ENCODE results near the gene ZNF71. TPM values are rescaled to one million over a fixed set of nuclear protein-coding genes. Genes with fewer than 3 reads are reported as not detected.
"Not testable (repeated sequence)": the region's sequence is repeated elsewhere in the genome, so short reads cannot be mapped to it uniquely, and the experiment has no call there.

ZNF71 gene
- total RNA-seq, 1 donor from 2014 or later = 6.6 TPM

- intact Hi-C loops (cut with DNase I) = no loop called here
- DNase-seq (peak; percentile 58), ATAC-seq (ENCODE audit: poor library complexity) (peak; percentile 30)
These were observed 76.0 kb downstream of the ZNF71 start for GRCh38 chr19:56670961-56671612.

GRCh38 chr19:56671613-56671994 lies 76.5 kb downstream of the ZNF71 start, which contains the start of gene ZNF835:
Gene ZNF835 (minus strand): TSS chr19:56671757. CDS start chr19:56665198, 6,559 bp downstream.
- peak; percentile 97 for ATAC-seq (ENCODE audit: poor library complexity)
- peak; percentile 99 for DNase-seq
- intact Hi-C loops (cut with DNase I) = no loop called here

DNA sequence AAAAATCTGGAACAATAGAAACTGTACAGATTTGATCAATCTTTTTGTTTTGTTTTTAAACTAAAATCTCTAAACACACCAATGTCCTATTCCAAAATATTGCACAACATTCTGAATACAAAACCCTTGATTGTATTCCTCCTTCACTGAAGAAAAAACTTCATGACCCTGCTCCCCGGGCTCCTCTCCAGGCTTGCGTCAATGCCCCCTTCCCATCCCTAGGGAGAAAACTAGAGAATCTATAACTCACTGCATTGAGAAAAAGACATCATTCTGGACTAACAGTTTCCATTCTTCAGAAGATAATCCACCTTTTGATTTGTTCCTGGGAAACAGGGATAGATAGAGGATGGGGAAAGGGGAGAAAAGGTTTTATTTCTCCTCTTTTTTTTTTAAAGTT lies 77.5 kb downstream of the ZNF71 start:
- DNase-seq (peak; percentile 83), ATAC-seq (ENCODE audit: poor library complexity) (peak; percentile 38)
- intact Hi-C loops (cut with DNase I) = not testable (repeated sequence)

Other genes starting within 250 kb of the ZNF71 start
- gene ZNF582, start 201.8 kb upstream of the ZNF71 start, total RNA-seq = 3.8 TPM
- gene ZNF583, start 191.0 kb upstream of the ZNF71 start, total RNA-seq = 6.1 TPM
- 5.0 TPM for gene ZNF667, start 118.0 kb upstream of the ZNF71 start, total RNA-seq
- gene ZNF471, start 87.4 kb upstream of the ZNF71 start, total RNA-seq = 6.2 TPM
- 5.9 TPM for gene ZFP28, start 56.4 kb upstream of the ZNF71 start, total RNA-seq
- gene ZNF470, start 27.8 kb upstream of the ZNF71 start, total RNA-seq = 2.6 TPM
- gene SMIM17, start 47.9 kb downstream of the ZNF71 start, total RNA-seq = not detected
- gene ZNF835, start 76.5 kb downstream of the ZNF71 start, total RNA-seq = 5.6 TPM
- 7.1 TPM for gene PEG3, start 245.4 kb downstream of the ZNF71 start, total RNA-seq
- gene ZIM2, start 245.4 kb downstream of the ZNF71 start, total RNA-seq = not detected